Measurements from ENCODE around the gene OASL.
A peak's percentile ranks its signal among the peaks of the same experiment; 100 is the strongest.

Gene OASL

GRCh38 chr12:120991965-120992364 lies 47.1 kb downstream of the OASL start:
- DNase-seq (ENCODE audit: low spot score): no peak

GRCh38 chr12:120990487-120991055 lies 48.5 kb downstream of the OASL start:
- DNase-seq (ENCODE audit: low spot score): no peak

GRCh38 chr12:120989687-120990086 lies 49.4 kb downstream of the OASL start:
- DNase-seq (ENCODE audit: low spot score): no peak

- no peak for DNase-seq (ENCODE audit: low spot score)
Measured at GRCh38 chr12:120988658-120989057, 50.4 kb downstream of the OASL start.

GRCh38 chr12:120988234-120988633 lies 50.8 kb downstream of the OASL start:
- no peak for DNase-seq (ENCODE audit: low spot score)

- no peak for DNase-seq (ENCODE audit: low spot score)
Measured at GRCh38 chr12:120984351-120984898, 54.6 kb downstream of the OASL start.

- DNase-seq (ENCODE audit: low spot score): no peak
Measured at GRCh38 chr12:120983759-120984158, 55.3 kb downstream of the OASL start.

GRCh38 chr12:120982659-120983058 lies 56.4 kb downstream of the OASL start:
- no peak for DNase-seq (ENCODE audit: low spot score)

GRCh38 chr12:120981407-120981941 lies 57.6 kb downstream of the OASL start:
- DNase-seq (ENCODE audit: low spot score): no peak

- DNase-seq (ENCODE audit: low spot score): no peak
Measured at GRCh38 chr12:120980800-120981368, 58.2 kb downstream of the OASL start.

GRCh38 chr12:120979862-120980696 lies 59.0 kb downstream of the OASL start:
- no peak for DNase-seq (ENCODE audit: low spot score)

GRCh38 chr12:120979220-120979861 lies 59.7 kb downstream of the OASL start:
- DNase-seq (ENCODE audit: low spot score): no peak

GRCh38 chr12:120978296-120979219 lies 60.5 kb downstream of the OASL start, which contains the start of gene HNF1A:
HNF1A (plus strand) TSS chr12:120978543; CDS start chr12:120978769, 226 bp downstream.
- no peak for DNase-seq (ENCODE audit: low spot score)

- no peak for DNase-seq (ENCODE audit: low spot score)
Measured at GRCh38 chr12:120977531-120978295, 61.3 kb downstream of the OASL start.

- no peak for DNase-seq (ENCODE audit: low spot score)
Measured at GRCh38 chr12:120972870-120973543, 66.0 kb downstream of the OASL start.

GRCh38 chr12:120971299-120972180 lies 67.5 kb downstream of the OASL start:
- DNase-seq (ENCODE audit: low spot score): peak; percentile 77

- no peak for DNase-seq (ENCODE audit: low spot score)
Measured at GRCh38 chr12:120970310-120970709, 68.7 kb downstream of the OASL start.

All from pons (tissue), 1 donor.